Measurements from ENCODE around the gene RASA1.
"Not testable (repeated sequence)": the region's sequence is repeated elsewhere in the genome, so short reads cannot be mapped to it uniquely, and the experiment has no call there.

The RASA1 gene

DNA sequence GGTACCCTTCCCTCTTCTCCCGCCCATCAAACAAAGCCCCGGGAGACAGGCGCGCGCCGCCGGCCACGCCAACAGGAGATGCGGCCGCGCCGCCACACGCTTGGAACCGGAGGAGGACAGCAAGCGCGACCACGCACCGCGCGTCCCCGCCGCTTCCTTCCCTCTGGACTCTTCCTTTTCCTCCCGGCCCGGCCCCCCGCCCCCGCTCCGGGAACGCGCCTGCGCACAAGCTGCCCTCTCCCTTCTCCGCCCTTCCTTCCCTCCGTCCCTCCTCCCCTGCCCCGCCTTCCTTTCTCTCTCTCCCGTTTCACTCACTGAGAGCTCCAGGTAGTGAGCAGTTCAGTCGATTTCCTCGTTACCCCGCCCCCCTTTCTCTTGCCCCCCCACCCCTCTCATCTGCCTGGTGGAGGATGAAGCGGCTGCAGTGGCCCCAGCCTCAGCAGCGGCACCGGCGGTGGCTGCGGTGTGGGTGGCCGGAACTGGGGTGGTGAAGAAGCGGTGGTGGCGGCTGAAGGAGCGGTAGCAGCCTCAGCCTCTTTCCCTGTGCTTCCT is at the start of gene RASA1:
Gene RASA1 (plus strand): TSS at position 310 of the 552 bp plus-strand sequence. CDS start 569 bp downstream, outside the sequence.
- in situ Hi-C loops (cut with HindIII; ENCODE audit: low sequenced_read_pairs): no loop called here

DNA sequence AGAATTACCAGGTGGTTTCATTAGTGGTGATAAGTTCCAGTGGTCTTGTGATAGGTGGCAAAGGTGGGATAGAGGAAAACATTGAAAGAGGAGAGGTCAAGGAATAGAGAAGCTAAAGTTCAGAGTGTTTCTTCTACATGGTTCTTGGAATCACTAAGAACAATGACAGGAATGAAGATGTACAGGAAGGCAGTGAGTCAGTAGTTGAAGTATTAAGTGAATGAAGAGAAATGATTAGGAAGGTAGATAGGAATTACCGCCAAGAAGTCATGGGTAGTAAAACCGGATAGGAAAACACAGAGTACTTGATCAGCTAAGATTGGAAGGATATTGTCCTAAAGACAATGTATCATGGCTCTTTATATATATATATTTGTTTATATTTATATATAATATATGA is 37.9 kb upstream of the RASA1 start:
- in situ Hi-C loops (cut with HindIII; ENCODE audit: low sequenced_read_pairs): no loop called here

GRCh38 chr5:87231037-87231808 is 36.5 kb upstream of the RASA1 start:
- in situ Hi-C loops (cut with HindIII; ENCODE audit: low sequenced_read_pairs): no loop called here

DNA sequence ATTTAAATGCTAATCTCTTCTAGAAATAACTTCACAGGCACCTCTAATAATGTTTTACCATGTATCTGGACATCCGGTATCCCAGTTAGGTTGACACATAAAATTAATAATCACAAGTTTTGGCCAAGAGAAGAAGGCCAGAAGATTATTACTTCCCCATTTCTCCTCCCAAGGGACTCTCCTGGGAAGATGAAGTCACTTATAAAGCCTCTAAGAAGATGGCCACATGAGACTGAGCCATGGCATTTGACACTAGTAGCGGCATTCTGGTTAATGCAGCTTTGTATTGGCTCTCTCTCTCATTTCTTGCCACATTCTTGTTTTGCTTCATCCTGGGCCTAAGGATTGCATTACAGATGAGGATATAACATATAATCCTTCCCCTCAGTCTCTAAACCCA is 34.5 kb upstream of the RASA1 start:
- in situ Hi-C loops (cut with HindIII; ENCODE audit: low sequenced_read_pairs): no loop called here

GRCh38 chr5:87241555-87241954 is 26.1 kb upstream of the RASA1 start:
- in situ Hi-C loops (cut with HindIII; ENCODE audit: low sequenced_read_pairs): no loop called here

DNA sequence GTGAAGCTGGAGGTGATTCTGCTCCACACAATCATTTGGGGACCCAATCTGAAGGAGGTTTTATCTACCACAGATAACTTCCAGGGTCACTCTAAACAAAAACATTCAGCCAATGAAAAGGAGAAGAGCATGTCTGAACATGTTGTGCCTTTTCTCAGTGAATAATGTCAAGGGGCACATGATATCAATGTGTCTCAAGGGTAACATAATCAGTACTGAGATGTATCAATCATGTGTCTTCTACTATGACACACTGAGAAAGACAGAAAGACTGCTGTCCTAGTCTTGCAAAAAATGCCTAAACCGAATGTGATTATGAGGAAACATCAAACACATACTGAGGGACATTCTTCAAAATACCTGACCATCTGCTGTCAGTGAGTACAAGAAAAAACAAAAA is 25.4 kb upstream of the RASA1 start:
- in situ Hi-C loops (cut with HindIII; ENCODE audit: low sequenced_read_pairs): no loop called here

- in situ Hi-C loops (cut with HindIII; ENCODE audit: low sequenced_read_pairs): no loop called here
Measured at GRCh38 chr5:87243161-87243844, 24.4 kb upstream of the RASA1 start.

GRCh38 chr5:87245451-87245850 is 22.2 kb upstream of the RASA1 start:
- in situ Hi-C loops (cut with HindIII; ENCODE audit: low sequenced_read_pairs): no loop called here

GRCh38 chr5:87246061-87246460 is 21.6 kb upstream of the RASA1 start:
- in situ Hi-C loops (cut with HindIII; ENCODE audit: low sequenced_read_pairs): no loop called here

GRCh38 chr5:87252283-87252605 is 15.4 kb upstream of the RASA1 start:
- in situ Hi-C loops (cut with HindIII; ENCODE audit: low sequenced_read_pairs): no loop called here

DNA sequence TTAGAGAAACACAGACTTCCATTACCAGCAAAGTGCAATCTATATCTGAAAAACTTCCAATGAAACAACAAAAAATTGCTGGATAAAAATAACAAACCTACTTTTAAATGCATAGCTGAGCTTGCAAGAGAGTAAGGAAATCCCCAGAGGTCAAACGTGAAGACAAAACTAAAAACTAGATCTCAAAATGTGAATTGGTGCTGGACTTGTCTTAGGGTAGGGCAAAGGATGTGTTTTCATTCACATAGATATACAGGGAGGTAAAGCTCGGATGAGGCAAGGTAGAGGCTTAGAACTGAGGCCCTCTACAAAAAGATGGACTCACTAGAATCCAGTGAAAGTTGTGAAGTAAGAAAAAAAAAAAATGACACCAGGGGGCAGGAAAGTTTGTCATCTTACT is 13.6 kb upstream of the RASA1 start:
- in situ Hi-C loops (cut with HindIII; ENCODE audit: low sequenced_read_pairs): no loop called here

- in situ Hi-C loops (cut with HindIII; ENCODE audit: low sequenced_read_pairs): no loop called here
Measured at GRCh38 chr5:87258507-87258906, 9.2 kb upstream of the RASA1 start.

GRCh38 chr5:87260604-87261192 is 7.0 kb upstream of the RASA1 start:
- in situ Hi-C loops (cut with HindIII; ENCODE audit: low sequenced_read_pairs): no loop called here

DNA sequence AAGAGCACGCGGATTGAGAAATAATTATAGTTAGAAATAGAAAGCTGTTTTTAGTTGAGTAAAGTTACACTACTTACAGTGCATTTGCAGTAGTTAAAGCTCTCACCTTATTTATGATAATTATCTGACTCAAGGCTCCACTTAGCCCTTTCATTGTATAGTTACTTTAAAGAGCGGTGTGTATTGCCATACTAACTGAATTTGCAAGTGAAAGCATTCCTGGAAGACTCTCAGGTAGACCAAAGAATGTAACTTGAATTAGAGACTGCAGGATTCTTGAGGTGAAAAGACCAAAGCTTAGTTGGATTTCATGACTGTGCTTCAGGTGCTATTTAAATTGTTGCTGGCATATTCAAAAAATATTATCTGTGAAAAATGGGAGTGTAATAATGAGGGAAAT is 4.2 kb upstream of the RASA1 start:
- in situ Hi-C loops (cut with HindIII; ENCODE audit: low sequenced_read_pairs): no loop called here

- in situ Hi-C loops (cut with HindIII; ENCODE audit: low sequenced_read_pairs): no loop called here
Measured at GRCh38 chr5:87266914-87267573, 639 bp upstream of the RASA1 start.

DNA sequence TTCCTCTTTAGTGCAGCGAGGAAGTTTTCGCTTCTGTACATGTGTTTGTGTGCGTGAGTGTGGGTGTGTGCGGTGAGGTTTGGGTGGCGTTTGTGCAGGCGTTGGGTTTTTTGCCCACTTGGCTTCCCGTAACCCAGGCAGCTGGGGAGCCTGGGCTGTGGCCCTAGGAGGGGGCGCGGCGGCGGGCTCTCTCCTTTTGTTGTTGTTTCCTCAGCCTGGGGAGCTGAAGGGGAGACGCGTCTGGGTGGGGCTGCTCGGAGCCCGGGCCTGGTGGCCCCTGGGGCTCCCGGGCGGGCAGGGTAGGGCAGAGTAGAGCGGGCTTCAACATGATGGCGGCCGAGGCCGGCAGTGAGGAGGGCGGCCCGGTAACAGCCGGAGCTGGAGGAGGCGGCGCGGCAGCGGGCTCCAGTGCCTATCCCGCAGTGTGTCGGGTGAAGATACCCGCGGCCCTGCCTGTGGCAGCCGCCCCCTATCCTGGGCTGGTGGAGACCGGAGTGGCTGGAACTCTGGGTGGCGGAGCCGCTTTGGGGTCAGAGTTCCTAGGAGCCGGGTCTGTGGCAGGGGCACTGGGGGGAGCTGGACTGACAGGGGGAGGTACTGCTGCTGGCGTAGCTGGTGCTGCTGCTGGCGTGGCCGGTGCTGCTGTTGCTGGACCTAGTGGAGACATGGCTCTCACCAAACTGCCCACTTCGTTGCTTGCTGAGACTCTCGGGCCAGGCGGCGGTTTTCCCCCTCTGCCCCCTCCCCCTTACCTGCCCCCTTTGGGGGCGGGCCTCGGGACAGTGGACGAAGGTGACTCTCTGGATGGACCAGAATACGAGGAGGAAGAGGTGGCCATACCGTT is 665 bp downstream of the RASA1 start:
- in situ Hi-C loops (cut with HindIII; ENCODE audit: low sequenced_read_pairs): no loop called here

- in situ Hi-C loops (cut with HindIII; ENCODE audit: low sequenced_read_pairs): no loop called here
Measured at GRCh38 chr5:87268970-87269377, 1.3 kb downstream of the RASA1 start.

GRCh38 chr5:87270888-87271287 is 3.2 kb downstream of the RASA1 start:
- in situ Hi-C loops (cut with HindIII; ENCODE audit: low sequenced_read_pairs): not testable (repeated sequence)

DNA sequence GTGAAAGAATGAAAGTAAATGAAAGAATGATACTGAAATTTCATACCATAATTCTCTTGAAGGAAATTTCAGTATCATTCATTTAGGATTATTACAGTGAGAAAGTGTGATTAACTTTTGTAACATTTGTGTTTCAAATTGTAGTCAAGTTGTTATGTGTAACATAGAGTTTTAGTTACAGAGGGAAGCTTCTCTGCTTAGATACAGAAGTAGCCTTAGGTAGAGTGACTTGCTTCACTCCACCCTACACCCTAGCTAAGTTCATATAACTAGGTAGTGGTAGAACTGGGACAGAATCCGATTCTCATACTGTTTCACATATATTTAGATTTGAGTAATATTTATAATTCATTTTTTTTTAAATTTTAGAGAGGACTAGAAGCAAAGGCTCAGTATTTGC is 9.0 kb downstream of the RASA1 start:
- in situ Hi-C loops (cut with HindIII; ENCODE audit: low sequenced_read_pairs): no loop called here

GRCh38 chr5:87277279-87277835 is 9.7 kb downstream of the RASA1 start:
- in situ Hi-C loops (cut with HindIII; ENCODE audit: low sequenced_read_pairs): no loop called here

All from endothelial cell of hepatic sinusoid (primary cell).